OCI-LY1 (cell line): ENCODE results near the gene PRR13.

Experiments
- H2AFZ ChIP-seq: fragments of 200-600 bp; sonication (generic), shearing (Covaris generic); 2 replicates; pipeline ENCODE4 v1.6.0; 2014; ENCODE audit warnings: antibody characterized with exemption, mild to moderate bottlenecking, low read length
- H3F3A ChIP-seq: fragments of 200-600 bp; sonication (generic), shearing (Covaris generic); 2 replicates; pipeline ENCODE4 v1.6.0; 2014; ENCODE audit warnings: mild to moderate bottlenecking, antibody characterized with exemption, low read length, moderate library complexity; ENCODE audit not compliant: insufficient read depth
- H3K27ac ChIP-seq: fragments of 200-600 bp; sonication (generic); 2 replicates; pipeline ENCODE4 v1.5.1; 2014; ENCODE audit warnings: low read length, mixed run types, mild to moderate bottlenecking, low read depth; ENCODE audit not compliant: poor library complexity, severe bottlenecking
- H3K27me3 ChIP-seq: fragments of 200-600 bp; sonication (generic); 2 replicates; pipeline ENCODE4 v1.6.0; 2014; ENCODE audit warnings: antibody characterized with exemption, mild to moderate bottlenecking, low read length, moderate library complexity; ENCODE audit not compliant: insufficient read depth
- H3K36me3 ChIP-seq: fragments of 200-600 bp; sonication (generic); 2 replicates; pipeline ENCODE4 v1.6.1; 2014; ENCODE audit warnings: mild to moderate bottlenecking, antibody characterized with exemption, low read length, moderate library complexity, mixed read lengths; ENCODE audit not compliant: insufficient read depth
- H3K4me1 ChIP-seq: fragments of 200-600 bp; sonication (generic); 2 replicates; pipeline ENCODE4 v1.5.1; 2014; ENCODE audit warnings: mild to moderate bottlenecking, low read length, moderate library complexity; ENCODE audit not compliant: insufficient read depth, severe bottlenecking
- H3K4me2 ChIP-seq: fragments of 200-600 bp; sonication (generic), shearing (Covaris generic); 2 replicates; pipeline ENCODE4 v1.6.1; 2014; ENCODE audit warnings: low read length
- H3K4me3 ChIP-seq: fragments of 200-600 bp; sonication (generic); 2 replicates; pipeline ENCODE4 v1.5.1; 2014; ENCODE audit warnings: low read length, low read depth, mild to moderate bottlenecking, mixed read lengths; ENCODE audit not compliant: poor library complexity, severe bottlenecking
- H3K79me2 ChIP-seq: fragments of 200-600 bp; shearing (Covaris generic); 2 replicates; pipeline ENCODE4 v1.6.1; 2016; ENCODE audit warnings: mixed run types, low read length, mixed read lengths; ENCODE audit not compliant: insufficient read depth
- H3K9ac ChIP-seq: fragments of 200-600 bp; sonication (generic), shearing (Covaris generic); 2 replicates; pipeline ENCODE4 v1.6.1; 2014; ENCODE audit warnings: mild to moderate bottlenecking, low read length, mixed read lengths
- H3K9me2 ChIP-seq: fragments of 200-600 bp; sonication (generic), shearing (Covaris generic); 2 replicates; pipeline ENCODE4 v1.6.1; 2014; ENCODE audit warnings: low read depth, mild to moderate bottlenecking, low read length, mixed read lengths
- H3K9me3 ChIP-seq: fragments of 200-600 bp; shearing (Covaris generic); 2 replicates; pipeline ENCODE4 v1.6.1; 2014; ENCODE audit warnings: low read length, mixed read lengths
- H4K20me1 ChIP-seq: fragments of 200-600 bp; sonication (generic), shearing (Covaris generic); 2 replicates; pipeline ENCODE4 v1.6.0; 2016; ENCODE audit warnings: mild to moderate bottlenecking, low read length; ENCODE audit not compliant: insufficient read depth
- CTCF ChIP-seq: fragments of 200-600 bp; sonication (generic), shearing (Covaris generic); IDR thresholded peaks from 2 replicates; pipeline ENCODE4 v1.5.1; 2017; ENCODE audit warnings: mild to moderate bottlenecking, antibody characterized with exemption, low read length, moderate library complexity, mixed read lengths
- EZH2 ChIP-seq: fragments of 200-600 bp; sonication (generic), shearing (Covaris generic); IDR thresholded peaks from 2 replicates; pipeline ENCODE4 v1.8.0; 2017; ENCODE audit warnings: borderline replicate concordance, mixed run types, mild to moderate bottlenecking, antibody characterized with exemption, low read length, moderate library complexity, mixed read lengths

The PRR13 gene

GRCh38 chr12:53461059-53461458, 19.5 kb downstream of the PRR13 start:
- Histone ChIP-seq H3F3A (no peaks in the 10 kb centered on the region), H3K9ac (no peak overlapping the region), H3K4me2 (no peak overlapping the region)

DNA sequence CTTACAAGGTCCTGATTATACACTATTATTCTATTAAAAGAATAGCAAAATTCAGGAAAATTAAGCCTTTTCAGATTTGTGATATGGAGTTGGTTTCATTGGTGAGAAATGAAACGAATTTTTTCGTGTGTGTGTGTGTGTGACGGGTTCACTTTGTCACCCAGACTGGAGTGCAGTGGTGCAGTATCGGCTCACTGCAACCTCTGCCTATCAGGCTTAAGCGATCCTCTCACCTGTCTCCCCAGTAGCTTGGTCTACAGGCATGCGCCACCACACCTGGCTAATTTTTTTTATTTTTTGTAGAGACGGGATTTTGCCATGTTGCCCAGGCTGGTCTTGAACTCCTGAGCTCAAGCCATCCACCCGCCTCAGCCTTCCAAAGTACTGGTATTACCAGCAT, 20.1 kb downstream of the PRR13 start:
- H3F3A ChIP-seq = no peaks in the 10 kb centered on the region
- no peaks in the 10 kb centered on the region for H3K9me2 ChIP-seq
- H2AFZ ChIP-seq = no peak overlapping the region
- H3K9ac ChIP-seq = no peak overlapping the region
- H3K79me2 ChIP-seq = no peaks in the 10 kb centered on the region
- TF ChIP-seq EZH2 = no peak
- H3K4me3 ChIP-seq = no peak overlapping the region
- no peaks in the 10 kb centered on the region for H3K9me3 ChIP-seq
- H3K36me3 ChIP-seq = peaks cover 100% of the 10 kb centered on the region
- no peaks in the 10 kb centered on the region; the same call in 1 of the 2 replicates for H4K20me1 ChIP-seq
- H3K27ac ChIP-seq = no peak overlapping the region
- H3K4me2 ChIP-seq = no peak overlapping the region
- H3K27me3 ChIP-seq = no peaks in the 10 kb centered on the region
- no peaks in the 10 kb centered on the region for H3K4me1 ChIP-seq

More at GRCh38 chr12:53461059-53461458, 19.5 kb downstream of the PRR13 start:
- Histone ChIP-seq H3K9me3 (no peaks in the 10 kb centered on the region), H3K4me1 (no peaks in the 10 kb centered on the region), H3K9me2 (no peaks in the 10 kb centered on the region), H4K20me1 (no peaks in the 10 kb centered on the region; the same call in 1 of the 2 replicates), H3K36me3 (peaks cover 100% of the 10 kb centered on the region), H3K27ac (no peak overlapping the region), H2AFZ (no peak overlapping the region), H3K4me3 (no peak overlapping the region), H3K27me3 (no peaks in the 10 kb centered on the region), H3K79me2 (no peaks in the 10 kb centered on the region)
- TF ChIP-seq EZH2 (no peak), CTCF (no peak)

- Histone ChIP-seq H2AFZ (no peak overlapping the region), H3K9me3 (no peaks in the 10 kb centered on the region), H3K27me3 (no peaks in the 10 kb centered on the region), H3F3A (no peaks in the 10 kb centered on the region), H3K9me2 (no peaks in the 10 kb centered on the region), H3K4me2 (no peak overlapping the region), H3K36me3 (peaks cover 100% of the 10 kb centered on the region), H3K79me2 (no peaks in the 10 kb centered on the region), H4K20me1 (no peaks in the 10 kb centered on the region; the same call in 1 of the 2 replicates), H3K9ac (no peak overlapping the region), H3K27ac (no peak overlapping the region), H3K4me3 (no peak overlapping the region), H3K4me1 (no peaks in the 10 kb centered on the region)
- TF ChIP-seq CTCF (no peak), EZH2 (no peak)
Observed at GRCh38 chr12:53462935-53463334, 21.4 kb downstream of the PRR13 start.
